Hindlimb muscle (tissue), 1 donor: Measurements from ENCODE around the gene TMEM208. TPM values are rescaled to one million over a fixed set of nuclear protein-coding genes. Genes with fewer than 3 reads are reported as not detected.

Source experiments
- DNase-seq: peaks from one replicate; pipeline ENCODE4 v3.0.0-alpha.2; 2013
- polyA plus RNA-seq: library from polyadenylated mRNA; unstranded; fragments of 120-200 nt; gene quantifications from one replicate; pipeline ENCODE4 v1.2.1, GENCODE V29; 2013; ENCODE audit not compliant: insufficient read length

The TMEM208 gene
- polyA plus RNA-seq, 1 donor = 17.5 TPM

DNA sequence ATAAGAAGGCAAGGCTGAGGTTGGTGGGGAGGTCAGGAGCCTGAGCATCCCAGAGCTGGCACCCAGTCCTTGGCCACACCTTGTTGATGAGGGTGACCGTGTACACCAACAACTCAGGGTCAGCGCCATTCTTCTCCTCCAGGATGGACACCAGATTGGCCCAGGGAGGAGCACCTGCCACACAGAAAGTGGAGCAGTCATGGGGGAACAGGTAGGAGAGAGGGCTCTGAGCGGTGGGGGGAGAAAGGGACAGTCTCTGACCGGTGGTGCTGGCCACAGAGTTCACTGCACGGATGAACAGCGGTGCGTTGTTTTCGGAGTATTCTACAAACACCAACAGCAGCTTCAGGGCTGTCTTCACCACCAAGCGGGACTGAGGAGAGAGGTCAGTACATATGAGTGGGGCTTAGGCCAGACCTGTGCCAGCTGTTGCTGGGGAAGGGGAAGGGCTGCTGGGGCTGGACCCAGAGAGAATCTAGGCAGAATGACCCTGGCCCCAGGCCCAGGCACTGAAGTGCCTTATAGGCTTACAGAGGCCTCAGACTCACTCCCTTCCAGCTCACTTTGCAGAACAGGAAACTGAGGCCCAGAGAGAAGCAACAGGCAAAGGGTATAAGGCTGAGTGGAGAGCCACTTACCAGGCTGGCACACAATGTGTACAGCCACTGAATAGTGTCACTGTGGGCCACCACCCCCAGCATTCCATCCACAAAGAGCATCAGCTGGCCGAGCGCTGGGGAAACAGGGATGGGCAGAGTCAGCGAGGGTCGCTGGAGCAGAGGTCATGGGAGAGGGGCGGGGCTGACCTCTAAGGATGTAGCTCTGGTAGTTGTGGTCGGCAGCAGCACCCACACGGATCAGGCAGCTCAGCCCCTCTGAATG, 10.7 kb downstream of the TMEM208 start:
- no peak for DNase-seq

DNA sequence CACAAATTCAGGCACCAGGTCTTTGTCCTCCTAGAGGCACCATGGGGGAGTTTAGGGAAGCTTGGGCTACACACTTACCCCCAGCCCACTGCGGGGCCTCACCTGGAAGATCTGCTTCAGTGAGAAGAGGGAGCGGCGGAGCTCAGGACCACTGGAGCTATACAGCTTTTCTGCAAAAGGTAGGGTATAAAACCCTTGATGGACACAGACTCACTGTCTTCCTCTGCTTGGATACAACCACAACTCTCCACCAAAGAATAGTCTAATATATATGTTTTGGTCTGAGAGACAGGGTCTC, 11.3 kb downstream of the TMEM208 start:
- no peak for DNase-seq

DNA sequence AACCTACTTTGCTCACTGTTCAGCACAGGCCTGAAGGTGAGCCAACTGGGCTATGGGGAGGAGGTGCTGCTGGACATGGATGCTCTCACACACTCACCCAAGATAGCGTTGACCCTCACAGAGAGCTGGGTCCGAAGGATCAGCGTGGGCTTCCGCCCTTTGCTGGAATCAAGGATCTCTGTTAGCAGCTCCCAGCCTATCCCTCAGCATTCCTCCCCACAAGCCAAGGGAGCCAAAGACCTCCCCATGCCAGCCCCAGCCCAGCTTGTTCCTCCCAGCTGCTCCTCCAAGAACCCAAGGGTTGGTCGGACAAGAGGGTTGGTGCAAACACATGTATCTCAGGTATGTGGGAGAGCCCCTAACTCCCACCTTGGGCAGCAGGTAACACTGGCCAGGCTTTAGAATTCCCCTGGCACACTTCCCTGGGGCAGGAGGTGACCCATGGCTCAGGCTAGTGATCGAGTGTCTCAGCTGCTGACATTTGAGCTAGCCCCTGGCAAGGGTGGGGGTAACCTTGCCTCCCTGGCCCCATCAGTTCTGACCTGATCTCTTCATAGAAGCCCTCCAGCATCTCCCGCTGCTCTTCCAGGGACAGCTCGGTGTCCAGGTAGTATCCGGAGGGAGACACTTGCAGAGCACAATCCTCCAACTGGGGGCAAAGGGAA, 12.0 kb downstream of the TMEM208 start:
- DNase-seq = no peak

DNA sequence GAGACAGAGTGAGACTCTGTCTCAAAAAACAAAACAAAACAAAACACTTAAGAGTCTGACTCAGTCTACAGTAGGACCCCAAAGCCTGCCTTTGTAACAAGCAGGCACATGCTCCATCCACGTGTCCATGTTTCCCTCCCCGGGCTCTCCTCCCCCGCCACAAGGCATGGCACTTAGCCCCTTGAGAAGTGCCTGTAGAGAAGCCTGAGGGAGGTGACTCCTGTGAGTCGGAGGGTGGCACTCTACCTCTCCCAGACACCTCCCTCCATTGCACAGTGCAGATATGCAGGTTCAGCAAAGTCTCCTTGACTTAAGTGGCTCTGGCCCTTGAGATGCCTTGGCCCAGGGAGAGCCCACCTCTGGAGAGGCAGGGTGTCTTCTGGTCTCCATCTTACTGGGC, 13.6 kb downstream of the TMEM208 start:
- no peak for DNase-seq

DNA sequence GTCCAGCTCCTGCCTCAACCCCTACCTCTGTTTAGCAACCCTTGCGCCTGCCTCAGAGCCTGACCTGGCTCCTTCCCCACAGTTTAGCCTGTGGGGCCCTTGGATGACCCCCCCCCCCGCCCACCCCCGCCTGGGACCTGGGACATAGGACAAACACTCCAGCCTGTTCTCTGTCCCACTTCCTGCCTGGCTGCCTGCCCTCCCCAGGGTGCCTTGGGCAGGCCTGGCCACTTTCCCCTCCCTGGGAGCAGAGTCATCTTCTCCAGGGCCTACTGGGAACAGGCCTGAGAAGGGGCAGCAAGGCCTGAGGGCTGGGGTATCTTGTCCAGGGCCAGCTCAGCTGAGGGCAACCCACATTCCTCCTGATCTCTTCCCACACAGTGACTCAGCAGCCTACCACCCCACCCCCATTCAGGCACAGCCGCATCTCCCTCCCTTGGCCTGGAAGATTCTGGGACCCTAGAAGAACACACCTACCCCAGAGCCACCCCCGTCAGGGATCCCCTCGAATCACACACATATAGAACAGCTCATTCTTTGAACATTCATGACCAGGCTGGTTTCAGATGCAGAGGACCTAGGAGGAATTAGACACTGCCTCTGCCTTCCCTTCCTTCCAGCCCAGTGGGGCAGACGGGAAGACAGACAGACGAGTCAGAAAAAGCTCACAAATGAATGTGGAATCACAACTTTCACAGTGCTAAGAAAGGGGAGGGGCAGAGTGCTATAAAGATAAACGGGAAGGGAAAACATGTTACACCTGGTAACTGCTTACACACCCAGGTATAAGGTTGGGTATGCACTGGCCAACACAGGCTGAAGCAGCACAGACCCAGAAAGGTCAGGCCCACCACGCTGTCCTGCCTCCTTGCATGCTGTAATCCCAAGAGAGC, 14.3 kb downstream of the TMEM208 start:
- no peak for DNase-seq

DNA sequence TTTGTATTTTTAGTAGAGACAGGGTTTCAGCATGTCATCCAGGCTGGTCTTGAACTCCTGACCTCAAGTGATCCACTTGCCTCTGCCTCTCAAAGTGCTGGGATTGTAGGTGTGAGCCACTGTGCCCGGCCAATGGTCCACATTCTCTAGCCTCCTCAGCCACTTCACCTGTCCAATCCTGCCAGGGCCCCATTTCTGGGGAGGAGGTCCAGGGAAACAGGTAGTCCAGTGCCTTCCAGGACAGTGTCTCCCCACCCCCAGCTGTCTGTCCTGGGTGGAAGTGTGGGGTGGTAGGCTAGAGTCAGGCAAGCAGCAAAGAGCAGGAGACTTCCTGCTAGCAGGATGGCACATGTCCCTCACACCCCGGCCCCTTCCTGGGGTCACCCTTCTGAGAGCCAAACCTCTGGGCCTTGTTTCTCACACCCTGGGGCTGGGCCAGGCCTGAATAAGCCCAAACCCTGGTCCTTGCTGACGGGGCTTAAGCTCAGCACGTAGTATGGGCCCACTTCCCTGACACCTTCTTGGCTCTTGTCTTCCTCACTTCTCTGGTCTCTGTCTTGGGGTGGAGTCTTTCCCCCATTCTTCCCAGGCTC, 15.3 kb downstream of the TMEM208 start:
- DNase-seq = no peak

DNA sequence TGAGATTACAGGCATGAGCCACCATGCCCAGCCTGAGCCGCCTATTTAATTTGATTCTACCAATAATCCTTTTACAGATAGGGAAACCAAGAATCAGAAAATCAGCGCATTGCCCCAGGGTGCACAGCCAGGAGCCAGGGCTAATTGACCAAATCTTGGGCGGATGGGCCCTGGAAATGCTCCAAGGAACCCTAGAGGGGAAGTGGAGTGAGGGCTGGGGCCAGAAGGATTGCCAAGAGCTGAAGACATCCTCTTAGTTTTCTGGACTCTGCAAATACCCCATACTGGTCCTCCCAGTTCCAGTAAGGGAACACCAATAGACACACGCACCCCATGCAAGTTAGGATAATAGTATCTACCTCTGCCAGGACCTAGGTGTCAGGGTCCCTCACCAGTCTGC, 16.6 kb downstream of the TMEM208 start:
- DNase-seq = no peak

DNA sequence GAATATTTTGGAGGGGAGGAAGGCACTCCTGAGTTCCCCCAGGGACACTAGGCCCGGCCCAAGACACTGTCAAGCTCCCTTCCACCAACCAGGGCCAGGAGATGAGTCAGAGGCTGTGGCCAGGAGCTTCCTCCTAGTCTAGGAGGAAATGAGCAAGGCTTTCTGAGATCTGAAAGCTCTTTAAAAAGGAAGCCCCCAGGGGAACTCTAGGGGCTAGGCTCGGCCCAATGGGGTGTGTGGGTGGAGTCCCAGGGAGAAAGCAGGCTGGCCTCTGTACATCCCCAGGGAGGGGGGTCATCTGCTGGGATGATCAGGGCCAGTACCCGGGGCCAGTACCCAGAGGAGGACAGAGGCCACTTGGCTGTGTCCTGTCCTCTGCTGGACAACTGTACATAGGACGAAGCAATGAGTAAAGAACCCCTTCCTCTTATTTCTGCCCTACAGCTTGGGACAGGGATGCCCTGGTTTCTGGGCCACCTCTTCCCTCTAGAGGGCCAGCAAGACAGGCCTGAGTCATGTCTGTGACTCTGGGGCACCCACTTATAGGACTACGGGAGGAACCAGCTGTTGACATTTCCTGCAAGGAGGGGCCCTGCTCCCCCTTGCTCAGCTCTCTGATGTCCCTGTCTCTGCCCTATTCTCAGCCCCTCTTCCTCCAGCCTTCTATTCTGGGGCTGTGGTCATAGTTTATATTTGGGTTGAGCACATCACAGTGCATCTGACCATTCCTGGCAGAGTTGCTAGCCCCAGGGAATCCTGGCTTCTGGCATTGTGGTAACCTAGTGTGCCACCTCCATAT, 17.7 kb downstream of the TMEM208 start:
- DNase-seq = peak; percentile 32

DNA sequence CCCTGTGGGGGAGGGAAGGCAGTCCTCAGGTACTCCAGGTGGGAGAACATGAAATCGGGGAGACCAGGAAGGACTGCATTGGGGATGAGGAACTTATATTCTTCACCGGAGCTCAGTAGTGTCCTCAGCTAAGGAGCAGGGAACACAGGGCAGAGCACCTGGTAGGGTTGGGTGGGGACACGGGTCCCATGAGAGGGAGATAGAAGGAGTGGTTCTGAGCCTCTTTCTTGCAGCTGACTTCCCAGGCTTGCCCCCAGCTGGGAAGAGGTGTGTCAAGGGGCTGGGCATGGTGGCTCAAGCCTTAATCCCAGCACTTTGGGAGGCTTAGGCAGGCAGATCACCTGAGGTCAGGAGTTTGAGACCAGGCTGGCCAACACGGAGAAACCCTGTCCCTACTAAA, 18.3 kb downstream of the TMEM208 start:
- DNase-seq = no peak

DNA sequence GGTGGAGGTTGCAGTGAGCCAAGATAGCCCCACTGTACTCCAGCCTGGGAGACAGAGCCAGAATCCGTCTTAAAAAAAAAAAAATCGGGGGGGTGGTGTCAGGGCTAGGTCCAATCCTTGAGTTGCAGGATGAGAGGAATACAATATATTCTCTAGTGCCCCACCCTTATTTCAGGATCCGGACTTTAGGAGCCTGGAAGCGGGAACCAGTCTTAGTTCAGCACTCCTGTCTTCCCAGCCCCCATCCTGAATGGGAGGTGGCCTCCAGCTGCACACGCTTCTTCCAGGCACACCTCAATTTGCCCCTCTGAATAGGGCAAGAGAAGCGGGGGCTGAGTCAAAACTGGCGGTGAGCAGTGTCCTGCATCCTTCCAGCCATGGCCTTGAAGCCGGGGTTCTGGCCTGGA, 18.7 kb downstream of the TMEM208 start:
- no peak for DNase-seq

DNA sequence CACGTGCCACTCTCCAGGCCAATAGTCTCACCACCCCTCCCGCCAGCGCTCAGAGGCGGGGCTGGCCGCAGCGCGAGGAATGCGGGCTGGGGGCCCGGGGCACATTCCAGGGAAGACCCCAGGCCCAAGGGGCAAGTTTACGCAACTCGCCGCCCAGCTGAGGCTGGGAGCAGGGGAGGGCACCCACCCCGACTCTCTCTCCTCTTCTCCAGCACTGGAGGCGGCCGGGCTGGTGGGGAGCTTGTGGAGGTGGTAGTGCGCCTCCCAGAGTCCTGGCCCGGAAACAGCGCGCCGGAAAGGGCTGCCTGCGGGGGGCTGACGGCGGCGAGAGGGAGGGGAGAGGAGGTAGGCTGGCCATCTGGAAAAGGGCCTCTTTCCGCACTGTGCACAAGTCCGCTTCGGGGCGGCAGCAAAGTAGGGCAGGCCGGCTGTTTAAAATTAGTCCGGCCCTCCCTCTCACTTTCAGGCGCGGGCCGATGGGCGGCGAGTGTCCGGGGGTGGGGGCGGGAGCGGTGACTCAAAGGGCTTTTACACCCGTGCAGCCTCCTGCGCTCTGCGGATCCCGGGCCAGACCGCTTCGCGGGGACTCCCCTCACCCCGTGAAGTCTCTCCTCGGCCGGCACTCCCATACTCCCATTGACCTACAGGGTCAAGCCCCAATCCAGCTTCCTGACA, 19.3 kb downstream of the TMEM208 start:
- peak; percentile 78 for DNase-seq

DNA sequence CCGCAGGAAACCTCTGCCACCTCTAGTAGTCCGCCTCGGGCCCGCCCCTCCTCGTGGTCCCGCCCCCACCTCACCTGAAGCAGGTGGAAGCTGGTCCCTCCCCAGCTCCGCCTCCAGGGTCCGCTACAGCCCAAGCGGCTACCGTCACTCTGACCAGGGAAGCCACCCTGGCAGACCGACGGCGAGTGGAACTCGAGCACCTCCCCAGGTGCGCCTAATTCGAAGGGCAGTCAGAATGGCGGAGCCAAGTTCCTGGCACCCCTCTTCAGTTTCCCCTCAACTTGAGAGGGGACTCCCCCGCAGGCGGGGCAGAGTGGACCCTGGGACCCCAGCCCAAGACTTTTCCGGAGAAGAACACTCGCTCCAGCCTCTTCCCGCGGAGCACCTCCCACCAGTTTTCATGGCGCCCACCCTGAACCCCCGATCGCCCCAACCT, 19.8 kb downstream of the TMEM208 start:
- DNase-seq = no peak

DNA sequence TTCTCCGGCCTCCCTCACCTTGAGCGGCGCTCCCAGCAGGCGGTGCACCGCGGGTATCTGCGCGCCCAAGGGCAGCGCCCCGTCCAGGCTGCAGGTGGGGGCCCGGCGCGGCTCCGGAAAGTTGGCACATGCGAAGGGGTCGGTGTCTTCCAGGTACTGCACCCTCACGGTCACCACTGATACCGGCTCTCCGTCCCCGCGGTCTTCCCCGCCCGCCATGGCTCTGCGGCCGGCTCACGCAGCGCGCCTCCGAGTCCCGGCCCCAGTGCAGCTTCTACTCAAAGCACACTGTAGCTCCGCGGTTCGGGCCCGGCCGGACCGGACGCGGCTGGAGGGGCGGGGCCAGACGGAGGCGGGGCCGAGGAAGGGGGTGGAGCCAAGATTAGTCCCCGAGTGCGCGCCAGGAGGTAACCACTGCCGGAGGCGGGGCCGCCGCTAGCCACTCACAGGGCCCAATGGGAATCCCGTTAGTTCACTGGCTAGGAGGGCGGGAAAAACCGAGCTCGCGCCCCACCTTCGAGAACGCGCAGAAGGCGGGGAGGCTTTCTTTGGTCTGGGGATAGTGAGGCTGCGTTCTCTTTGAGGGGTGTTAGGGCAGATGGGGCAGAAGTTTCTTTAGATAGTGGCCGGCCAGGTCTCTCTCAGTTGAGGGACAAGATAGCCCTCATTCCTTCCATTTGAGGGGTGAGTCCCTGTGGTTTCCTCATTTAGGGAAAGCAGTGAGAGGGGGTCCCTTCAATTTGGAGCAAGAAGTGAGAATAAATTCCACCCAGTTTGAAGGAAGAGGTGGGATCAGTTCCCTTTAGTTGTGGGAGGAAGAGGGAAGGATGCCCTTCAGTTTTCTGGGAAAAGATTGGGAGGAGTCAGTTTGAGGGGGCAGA, 20.5 kb downstream of the TMEM208 start, which contains the start of gene FHOD1:
Gene FHOD1, minus strand, starts transcription at position 290 of the 881 bp plus-strand sequence. Its CDS starts 71 bp downstream, at position 219.
- peak; percentile 93 for DNase-seq

DNA sequence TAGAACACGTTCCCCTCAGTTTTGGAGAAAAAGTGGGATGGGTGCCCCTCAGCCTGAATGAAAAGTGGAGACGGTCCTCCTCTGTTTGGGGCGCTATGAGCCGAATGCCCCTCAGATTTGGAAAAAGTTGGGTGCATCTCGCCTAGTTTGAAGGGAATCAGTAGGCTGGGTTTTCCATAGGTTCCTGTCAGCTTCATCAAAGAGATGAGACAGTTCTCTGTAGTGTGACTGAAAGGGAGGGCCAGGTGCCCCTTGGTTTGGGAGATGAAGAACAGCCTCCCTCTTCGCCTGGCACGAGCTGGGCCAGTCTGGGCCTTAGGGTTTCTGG, 21.1 kb downstream of the TMEM208 start:
- no peak for DNase-seq

DNA sequence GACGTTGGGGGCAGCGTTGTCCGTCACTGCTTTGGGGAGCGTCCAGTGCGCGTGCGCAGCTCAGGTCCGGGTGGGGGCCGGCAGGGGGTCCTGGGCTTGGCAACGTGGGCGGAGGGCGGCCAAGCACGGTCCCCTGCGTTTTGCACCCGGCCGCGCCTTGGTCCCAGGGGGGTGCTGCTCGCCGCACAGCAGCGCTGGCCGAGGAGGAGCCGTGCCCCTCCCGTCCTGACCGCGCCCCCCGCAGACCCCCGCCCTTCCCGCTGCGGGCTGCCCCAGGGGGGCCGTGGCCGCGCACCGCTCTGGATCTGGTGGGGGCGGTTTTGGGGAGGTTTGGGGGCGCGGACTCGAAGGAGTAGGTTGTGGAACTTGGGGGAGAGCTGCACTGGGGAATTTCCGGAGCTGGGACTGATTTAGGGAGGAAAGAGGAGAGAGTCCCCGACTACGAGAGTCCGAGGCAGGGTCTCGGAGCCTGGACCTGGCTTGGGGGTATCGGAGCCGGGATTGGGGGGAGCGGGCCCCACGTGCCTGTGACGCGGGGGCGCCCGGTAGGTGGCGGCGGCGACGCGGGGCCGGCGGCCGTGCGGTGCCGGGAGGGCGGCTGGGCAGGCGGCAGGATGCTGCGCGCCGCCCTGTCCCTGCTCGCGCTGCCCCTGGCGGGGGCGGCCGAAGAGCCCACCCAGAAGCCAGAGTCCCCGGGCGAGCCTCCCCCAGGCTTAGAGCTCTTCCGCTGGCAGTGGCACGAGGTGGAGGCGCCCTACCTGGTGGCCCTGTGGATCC, 21.7 kb downstream of the TMEM208 start, which contains the start of gene SLC9A5:
Gene SLC9A5, plus strand, starts transcription at position 579 of the 777 bp plus-strand sequence. Its CDS starts 36 bp downstream, at position 615.
- DNase-seq = peak; percentile 48

DNA sequence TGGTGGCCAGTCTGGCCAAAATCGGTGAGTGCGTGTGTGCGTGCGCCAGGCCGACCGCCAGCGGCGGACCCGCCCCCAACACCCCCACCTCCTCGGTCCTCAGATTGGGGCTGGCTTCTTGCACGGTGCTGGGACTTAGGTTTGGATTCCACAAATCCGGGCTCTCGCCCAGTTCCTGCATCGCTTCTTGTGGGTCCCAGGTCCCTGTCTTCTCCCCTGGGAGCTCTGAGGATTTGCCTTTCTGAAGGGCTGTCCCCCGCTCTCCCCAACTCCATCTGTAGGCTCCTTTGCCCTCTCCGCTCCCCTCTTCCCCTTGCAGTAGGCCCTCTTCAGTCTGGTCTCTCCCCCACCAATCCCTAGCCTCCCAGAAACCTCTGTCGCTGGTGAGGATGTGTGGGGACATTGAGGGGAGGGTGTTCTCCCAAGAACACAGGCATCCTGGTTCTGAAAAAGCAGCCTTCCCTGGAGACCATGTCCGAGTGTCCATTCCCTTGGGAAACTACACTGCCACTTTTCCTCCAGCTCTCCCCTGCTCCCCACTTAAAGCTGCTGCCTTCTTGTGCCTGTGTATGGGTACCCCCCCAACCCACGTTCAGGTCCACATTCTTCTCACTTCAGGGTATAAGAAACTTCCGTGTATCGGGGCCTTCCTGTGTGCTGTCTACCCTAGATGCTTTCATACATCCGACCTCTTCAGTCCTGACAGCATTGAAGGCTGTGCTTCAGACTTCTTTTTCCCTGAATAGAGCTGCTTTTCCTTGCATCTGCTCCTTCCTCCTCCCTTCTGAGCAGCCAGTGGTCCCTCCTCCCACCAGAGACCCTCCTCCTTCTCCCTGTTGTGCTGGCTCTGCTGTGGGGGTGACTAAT, 22.5 kb downstream of the TMEM208 start:
- DNase-seq = no peak

DNA sequence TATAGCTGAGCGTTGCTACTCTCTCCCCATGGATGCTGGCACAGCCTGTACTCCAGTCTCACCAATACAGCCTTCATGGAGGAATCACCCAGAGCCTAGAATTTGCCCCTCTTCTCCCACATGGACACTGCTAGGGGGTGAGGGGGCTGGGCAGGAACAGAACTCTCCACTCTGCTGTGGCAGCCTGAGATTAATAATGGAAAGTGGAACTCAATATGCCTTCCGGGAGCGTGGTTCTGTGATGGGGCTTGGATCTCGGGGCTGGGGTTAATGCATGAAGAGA, 23.1 kb downstream of the TMEM208 start:
- no peak for DNase-seq
